GM21723 (cell line): ENCODE measurements around the gene VDR.

Source experiments
- ATAC-seq: cut with Tn5 transposase; IDR thresholded peaks from one replicate; pipeline ENCODE4 v1.9.1; 2021; ENCODE audit warnings: mild to moderate bottlenecking, moderate library complexity; ENCODE audit not compliant: unreplicated experiment

The VDR gene

GRCh38 chr12:47904713-47905709 lies at the start of gene VDR:
VDR (minus strand) TSS chr12:47904994; CDS start chr12:47879113, 25,881 bp downstream.
- peak; percentile 68 for ATAC-seq

DNA sequence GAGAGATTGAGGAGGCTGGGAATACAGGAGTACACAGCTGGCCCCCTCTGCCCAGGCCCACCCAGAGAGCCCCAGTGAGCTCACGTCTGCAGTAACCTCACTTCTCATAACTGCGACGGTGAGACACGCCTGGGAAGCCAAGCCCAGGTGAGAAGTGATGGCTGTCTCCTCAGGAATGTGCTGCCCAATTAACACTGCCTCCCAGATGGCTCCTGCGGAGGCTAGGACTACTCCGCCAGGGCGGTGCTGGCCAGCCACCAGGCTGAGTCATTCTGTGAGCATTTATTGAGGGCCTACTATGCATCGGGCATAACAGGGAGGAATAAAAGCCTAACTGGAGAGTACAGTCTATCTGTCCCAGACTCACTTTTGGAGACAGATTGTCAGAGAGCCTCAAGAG lies 49.3 kb upstream of the VDR start:
- ATAC-seq = no peak

GRCh38 chr12:47950856-47951468 lies 46.2 kb upstream of the VDR start:
- no peak for ATAC-seq

GRCh38 chr12:47949441-47950341 lies 44.9 kb upstream of the VDR start:
- peak; percentile 74 for ATAC-seq

- ATAC-seq = no peak
Measured at GRCh38 chr12:47947341-47947740, 42.5 kb upstream of the VDR start.

- no peak for ATAC-seq
Measured at GRCh38 chr12:47946413-47947323, 41.9 kb upstream of the VDR start.

DNA sequence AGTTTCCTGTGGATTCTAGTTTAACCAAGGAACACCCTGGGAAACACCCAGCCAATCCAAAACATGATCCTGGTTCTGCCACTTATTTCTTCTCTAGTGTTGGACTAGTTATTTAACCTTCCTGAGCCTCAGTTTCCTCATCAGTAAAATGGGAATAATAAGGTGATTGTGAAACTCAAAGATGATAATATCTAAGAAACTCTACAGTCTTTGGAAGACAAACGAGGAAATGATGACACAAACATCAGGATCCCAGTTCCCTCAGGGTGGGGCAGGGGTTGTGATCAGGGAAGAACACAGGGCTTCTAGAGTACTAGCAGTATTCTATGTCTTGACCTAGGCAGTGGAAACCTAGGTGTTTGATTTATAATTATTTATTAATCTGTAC lies 40.5 kb upstream of the VDR start:
- no peak for ATAC-seq

DNA sequence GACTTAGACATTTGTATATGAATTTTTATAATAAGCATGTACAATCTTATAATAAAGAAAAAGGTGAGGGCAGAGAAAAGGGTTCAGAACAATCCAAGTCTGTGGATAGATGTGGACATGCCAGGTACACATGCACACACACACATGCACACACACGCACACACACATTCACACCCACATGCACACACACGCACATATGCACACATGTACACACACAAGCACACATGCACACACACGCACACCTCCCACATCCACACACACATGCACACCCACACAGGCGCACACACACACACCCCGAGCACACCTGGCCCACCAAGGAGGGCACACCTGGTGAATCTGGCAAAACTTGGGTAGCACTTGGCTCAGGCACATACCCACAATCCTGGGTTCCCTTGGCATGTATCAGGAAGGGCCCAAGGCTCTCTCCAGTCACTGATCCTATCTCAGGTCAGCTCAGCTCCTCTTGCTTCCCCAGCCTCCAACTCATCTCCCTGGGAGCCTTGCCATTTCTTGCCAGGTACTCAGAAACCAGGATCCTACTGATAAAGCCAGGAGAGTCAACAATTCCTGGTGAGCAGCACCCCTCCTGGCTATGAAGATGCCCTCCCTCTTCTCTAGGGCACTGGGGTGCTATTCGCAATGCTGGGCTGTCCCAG lies 40.0 kb upstream of the VDR start:
- ATAC-seq = no peak

DNA sequence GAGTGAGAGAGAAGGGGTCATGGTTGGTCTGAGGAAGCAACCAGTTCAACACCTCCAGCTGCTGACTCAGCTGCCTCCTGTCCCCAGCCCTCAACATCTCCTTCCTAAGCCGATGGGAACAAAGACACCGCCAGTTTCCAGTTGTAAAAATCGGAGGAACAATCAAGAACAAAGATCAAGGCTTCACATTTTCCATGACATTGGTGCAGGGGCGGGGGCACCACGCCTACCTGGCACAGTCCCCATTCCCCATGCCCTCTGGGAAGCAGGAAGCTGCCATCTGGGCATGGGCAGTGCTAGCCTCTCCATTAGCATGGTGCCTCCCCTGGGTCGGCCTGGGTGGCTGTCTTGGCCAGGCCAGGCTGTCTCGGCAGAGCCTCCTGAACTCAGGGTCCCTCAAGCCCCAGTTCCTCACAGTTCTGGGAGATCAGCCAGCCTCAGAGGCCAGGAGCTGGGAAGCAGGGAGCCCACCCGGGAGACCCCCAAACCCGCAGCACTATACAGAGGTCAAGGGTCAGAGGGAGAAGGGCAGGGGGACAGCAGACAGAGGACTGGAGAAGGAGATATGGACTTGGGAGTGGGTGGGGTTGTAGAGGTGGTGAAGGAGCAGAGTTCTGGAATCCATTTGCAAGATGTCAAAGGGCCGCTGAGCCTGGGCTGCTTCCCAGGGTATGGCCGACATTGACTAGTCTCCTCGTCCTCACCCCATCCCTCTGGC lies 39.0 kb upstream of the VDR start:
- ATAC-seq = no peak

- ATAC-seq = no peak
Measured at GRCh38 chr12:47942614-47943225, 37.9 kb upstream of the VDR start.

DNA sequence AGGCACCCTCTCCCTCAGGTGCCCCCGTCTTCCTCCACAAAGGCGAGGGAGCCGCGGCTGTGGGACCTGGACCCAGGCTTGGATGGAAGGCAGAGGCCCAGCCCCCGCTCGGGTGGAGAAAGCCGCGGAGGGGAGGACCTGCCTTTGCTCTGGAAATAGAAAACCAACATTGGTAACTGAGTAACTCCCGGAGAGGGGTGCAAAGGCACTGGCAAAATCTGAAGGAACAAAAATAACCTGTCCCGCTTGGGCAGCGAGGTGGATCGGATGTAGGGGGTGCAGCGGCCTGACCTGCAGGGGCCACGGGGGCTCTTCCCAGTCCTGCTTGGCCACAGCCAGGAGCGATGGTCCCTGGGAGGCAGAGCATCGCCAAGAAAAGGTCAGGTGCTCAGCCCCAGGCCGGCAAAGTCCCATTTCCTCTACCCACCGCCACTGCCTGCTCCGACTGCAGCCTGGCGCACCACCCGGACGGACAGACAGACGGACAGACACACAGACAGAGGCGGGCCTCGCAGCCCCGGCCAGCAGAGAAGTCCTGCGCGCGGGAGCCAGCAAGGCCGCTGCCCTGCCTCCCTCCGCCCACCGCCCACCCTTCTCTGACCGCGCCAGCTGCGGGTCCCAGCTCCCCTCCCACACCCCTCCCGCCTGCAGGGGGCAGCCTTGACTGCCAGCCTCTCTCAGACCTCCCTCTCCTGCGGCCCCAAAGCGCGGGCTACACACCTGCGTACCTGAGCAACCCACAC lies 37.2 kb upstream of the VDR start:
- no peak for ATAC-seq

- no peak for ATAC-seq
Measured at GRCh38 chr12:47941475-47941780, 36.6 kb upstream of the VDR start.

- ATAC-seq = no peak
Measured at GRCh38 chr12:47940773-47941474, 36.1 kb upstream of the VDR start.

DNA sequence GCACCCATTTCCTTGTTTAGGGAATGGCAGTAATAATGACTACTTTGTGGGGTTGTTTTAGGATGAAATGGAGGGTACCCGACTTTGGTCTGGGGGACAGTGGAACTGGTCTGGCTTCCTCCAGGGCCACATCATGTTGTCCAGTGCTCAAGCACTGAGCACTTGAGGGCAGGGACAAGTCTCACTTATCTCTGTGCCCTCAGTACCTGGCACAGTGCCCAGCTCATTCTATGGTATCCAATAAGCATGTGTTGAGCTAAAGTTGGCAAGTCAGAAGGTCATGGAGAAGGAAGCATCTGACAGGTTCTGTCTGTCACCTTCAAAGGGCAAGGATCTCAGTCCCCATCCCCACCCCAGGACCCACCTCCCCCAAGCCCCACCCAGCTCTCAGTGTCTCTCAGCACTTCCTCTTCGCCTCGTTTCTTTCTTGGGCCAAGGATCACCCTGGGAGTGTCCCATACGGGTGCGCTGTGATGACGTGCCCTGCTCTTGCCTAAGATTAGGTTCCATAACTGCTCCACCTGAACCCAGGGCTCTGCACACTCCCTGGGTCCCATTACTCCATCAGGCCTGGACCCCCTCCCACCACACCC lies 34.3 kb upstream of the VDR start:
- no peak for ATAC-seq

DNA sequence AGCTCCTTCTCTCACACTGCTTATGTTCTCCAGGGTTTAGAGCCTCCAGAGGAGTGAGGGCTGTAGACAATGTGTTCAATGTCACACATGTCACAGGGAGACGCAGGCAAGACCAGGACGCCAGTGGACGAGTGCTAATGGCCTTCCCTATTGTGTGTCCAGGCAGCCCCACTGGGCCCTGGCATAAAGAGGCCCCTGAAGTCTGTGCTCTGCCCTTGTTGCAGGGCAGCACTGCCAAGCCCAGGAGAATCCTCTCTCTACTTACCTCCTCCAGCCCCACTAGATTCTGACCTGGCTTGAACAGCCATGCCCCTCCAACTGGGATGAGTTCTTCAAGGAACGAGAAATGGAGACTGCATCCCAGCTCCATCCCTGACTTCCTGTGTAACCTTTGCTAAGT lies 33.8 kb upstream of the VDR start:
- ATAC-seq = no peak

DNA sequence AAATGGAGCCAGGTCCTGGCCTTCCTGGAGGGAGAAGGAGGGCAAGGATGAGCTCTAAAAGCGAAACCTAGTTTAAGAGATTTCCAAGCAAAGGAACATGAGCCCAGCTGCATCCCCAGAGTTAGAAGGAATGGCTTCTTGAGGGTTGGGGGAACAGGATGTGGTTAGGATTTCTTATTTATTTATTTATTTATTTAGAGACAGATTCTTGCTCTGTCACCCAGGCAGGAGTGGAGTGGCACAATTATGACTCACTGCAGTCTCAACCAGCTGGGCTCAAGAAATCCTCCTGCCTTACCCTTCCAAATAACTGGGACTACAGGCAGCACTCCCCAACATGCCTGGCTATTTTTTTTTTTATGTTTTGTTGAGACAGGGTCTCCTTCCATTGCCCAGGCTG lies 33.3 kb upstream of the VDR start:
- no peak for ATAC-seq

DNA sequence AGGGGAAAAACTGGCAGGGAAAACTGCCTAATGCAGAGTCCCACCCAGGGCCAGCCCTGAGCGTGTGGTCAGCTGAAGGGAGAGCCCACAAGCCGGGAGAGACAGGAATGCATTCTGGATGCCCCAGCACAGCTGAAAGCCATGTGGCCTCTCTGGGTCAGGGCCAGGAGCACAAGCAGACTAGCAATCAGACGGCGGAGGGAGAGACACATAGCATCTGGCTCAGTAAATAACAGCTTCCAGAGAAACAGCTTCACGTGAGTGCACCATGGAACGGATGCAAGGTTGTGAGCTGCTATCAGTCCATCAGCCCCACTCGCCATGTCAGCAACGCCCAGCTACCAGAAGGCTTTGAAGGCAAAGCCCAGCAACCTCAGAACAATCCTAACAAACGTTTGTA lies 30.4 kb upstream of the VDR start:
- ATAC-seq = no peak
